ENCODE measurements around the gene HUS1B.

The HUS1B gene

GRCh38 chr6:621931-622330, 35.0 kb downstream of the HUS1B start:
- no peak for DNase-seq (ENCODE audit: low read depth)

DNA sequence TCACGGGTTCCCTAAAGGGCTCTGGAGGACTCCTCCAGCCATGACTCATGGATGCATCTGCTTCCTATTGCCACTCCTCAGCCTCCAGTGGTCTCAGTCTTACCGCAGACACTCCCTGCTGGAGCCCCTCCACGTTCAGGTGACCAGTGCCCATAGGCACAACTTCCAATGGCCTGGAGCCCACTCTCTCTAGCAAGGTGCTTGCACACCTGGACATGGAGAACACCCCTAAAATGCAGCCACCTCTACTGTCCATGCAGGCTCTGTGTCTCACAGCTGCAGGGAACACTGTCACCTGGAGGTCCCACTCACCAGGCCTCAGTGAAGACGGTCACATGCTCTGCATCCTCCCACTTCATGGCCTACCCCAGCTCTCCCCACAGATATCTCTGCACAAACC, 36.0 kb downstream of the HUS1B start:
- DNase-seq (ENCODE audit: low read depth): no peak

GRCh38 chr6:620166-620565, 36.7 kb downstream of the HUS1B start:
- DNase-seq (ENCODE audit: low read depth): no peak

DNA sequence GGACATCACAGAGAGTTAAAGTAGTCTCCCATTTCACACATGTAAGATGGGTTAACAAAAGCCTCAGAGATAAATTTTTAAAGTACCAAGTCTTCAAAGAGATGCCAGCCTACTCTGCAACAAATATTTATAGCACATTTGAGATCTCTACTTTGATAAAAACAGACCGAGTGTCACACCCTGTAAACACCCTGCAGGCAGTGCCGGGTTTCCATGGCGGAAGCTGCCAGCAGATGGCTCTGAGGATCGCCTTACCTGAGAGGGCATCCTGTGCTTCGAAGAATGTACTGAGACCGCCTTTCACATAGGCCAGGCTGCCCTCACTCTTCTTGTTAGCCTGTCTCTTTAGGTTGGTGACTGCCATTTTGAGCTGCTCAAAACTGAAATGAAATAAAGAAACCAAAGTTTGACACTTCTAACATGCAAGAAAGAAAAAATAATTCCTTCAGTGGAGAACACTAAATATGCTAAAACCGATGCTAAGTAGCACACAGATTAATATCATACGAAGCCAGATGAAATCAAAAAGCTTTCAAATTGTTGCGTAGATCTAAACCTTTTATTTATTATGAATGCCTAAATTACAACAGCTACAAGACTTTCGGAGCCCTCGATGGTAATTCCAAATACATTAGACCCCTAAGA, 39.3 kb downstream of the HUS1B start:
- no peak for DNase-seq (ENCODE audit: low read depth)

- DNase-seq (ENCODE audit: low read depth): no peak
These were observed 42.9 kb downstream of the HUS1B start for GRCh38 chr6:613981-614380.

DNA sequence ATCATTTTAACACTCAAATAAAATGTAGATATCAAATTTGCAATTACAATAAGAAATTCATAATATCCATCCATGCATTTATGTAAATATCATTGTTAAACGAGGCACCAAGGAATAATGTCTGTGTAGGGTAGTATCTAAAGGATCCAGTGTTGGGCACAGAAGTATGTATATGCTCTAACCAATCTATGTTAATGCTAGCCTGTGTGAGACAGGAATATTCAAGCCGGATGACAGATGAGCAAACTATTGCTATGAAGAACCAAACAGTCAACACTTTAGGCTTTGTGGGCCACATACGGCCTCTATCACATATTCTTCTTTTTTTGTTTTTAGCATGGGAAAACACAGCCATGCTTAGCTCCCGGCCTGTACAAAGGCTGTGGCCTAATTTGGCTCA, 45.0 kb downstream of the HUS1B start:
- no peak for DNase-seq (ENCODE audit: low read depth)

DNA sequence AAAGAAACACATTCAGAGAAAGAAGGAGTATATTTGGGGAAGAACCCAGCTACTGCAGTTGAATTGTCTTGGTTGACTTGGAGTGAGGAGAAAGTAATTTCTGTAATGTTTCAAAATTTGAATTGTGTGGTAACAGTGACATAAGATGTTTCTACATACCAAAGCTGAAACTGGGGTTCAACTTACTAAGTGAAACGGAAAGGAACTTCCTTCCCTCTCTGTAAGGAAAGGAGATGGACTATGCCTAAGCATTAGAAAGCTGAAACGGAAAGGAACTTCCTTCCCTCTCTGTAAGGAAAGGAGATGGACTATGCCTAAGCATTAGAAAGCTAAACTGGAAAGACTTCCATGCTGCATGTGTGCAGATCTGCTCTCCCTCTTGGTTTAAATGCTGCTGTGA, 46.0 kb downstream of the HUS1B start:
- no peak for DNase-seq (ENCODE audit: low read depth)

- DNase-seq (ENCODE audit: low read depth): no peak
These were observed 47.0 kb downstream of the HUS1B start for GRCh38 chr6:609905-610304.

DNA sequence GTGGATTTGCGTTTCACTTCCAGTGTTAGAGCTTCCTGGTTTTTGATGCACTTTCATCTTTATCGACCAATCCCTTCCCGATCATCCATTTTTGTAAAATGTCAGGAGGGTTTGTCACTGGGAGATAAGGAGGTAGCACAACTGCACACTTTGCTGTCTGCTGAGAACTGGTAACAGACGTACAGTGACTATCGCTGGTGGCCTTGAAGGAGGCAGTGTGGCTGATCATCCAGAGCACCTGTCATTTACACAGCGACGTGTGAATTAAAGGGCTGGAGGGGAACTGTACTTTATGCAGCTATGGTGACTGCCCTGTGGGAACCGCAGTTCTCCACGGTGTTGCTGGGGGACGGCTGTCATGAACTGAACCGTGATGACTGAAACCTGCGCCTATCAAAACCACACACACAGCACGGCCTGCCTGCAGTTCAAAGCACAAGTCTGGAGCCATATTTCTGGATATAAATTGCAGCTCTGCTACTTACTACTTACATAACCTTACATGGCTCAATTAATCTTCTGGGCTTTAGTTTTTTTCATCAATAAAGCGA, 50.0 kb downstream of the HUS1B start:
- DNase-seq (ENCODE audit: low read depth): no peak

Measured in GM04503 (cell line).